Hematopoietic multipotent progenitor cell treated with erythropoietin and hydrocortisone succinate and interleukin-3 and kit ligand, for 17 days (in vitro differentiated cells): ENCODE measurements around the gene KIAA1671.
"Not testable (repeated sequence)": the region's sequence is repeated elsewhere in the genome, so short reads cannot be mapped to it uniquely, and the experiment has no call there.

ENCODE experiments used
- DNase-seq: peaks from one replicate; pipeline ENCODE4 v3.0.0-alpha.2; 2015; ENCODE audit warnings: low spot score

Gene KIAA1671

GRCh38 chr22:25238058-25238457 lies 285.5 kb downstream of the KIAA1671 start:
- not testable (repeated sequence) for DNase-seq
